Measurements from ENCODE around the gene OXSR1. TPM values are rescaled to one million over a fixed set of nuclear protein-coding genes. Genes with fewer than 3 reads are reported as not detected.
A peak's percentile ranks its signal among the peaks of the same experiment; 100 is the strongest.
"Not testable (repeated sequence)": the region's sequence is repeated elsewhere in the genome, so short reads cannot be mapped to it uniquely, and the experiment has no call there.

The OXSR1 gene
- total and polyA plus RNA-seq, 8 donors = 26.4 to 53.9 (median 43.0) TPM

DNA sequence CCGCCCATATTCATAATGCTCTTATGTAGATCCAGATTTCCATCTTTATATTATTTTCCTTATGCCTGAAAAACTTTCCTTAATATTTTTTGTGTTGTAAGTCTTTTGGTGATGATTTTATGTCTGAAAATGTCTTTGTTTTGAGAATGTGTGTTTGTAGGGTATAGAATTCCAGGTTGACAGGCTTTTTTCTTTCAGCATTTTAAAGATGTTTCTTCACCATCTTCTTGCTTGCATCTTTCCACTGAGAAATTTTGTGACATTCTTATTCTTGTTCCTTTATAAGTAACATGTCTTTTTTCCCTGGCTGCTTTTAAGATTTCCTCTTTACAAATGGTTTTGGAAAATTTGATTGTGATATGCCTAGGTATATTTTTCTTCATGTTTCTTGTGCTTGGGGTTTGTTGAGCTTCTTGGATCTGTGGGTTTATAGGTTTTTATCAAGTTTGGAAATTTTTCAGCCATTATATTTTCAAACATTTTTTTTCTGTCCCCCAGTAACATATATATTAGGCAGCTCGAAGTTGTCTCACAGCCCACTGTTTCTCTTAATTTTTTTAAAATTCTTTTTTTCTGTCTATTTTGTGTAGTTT, 73.2 kb downstream of the OXSR1 start:
- peaks cover 0 to 67% of the 10 kb centered on the region in 2 donors for H3K36me3 ChIP-seq
- intact Hi-C loops (cut with DNase I) = no loop called here

DNA sequence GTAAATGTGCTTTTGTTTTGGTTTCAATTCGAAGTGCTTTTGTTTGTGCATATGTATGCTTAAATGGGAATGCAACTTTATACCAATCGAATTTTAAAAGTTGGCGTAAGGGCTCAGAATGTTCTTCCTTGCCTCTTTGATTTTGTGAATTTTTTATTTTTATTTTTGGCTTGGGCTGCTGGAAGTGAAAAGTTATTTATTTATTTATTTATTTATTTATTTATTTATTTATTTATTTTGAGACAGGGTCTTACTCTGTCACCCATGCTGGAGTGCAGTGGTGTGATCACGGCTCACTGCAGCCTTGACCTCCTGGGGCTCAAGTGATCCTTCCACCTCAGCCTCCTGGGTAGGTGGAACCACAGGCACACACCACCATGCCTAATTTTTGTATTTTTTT, 77.5 kb downstream of the OXSR1 start:
- H3K9me3 ChIP-seq = peaks cover 0 to 13% of the 10 kb centered on the region in 2 donors
- intact Hi-C loops (cut with DNase I) = not testable (repeated sequence)

More for the DNA sequence above, 73.2 kb downstream of the OXSR1 start:
- Histone ChIP-seq H3K9me3 (peaks cover 0 to 21% of the 10 kb centered on the region in 2 donors), H3K27ac (no peak overlapping the region), H3K4me1 (no peaks in the 10 kb centered on the region), H3K4me3 (no peak overlapping the region), H3K27me3 (no peaks in the 10 kb centered on the region)
- no peak for DNase-seq
- TF ChIP-seq, protein P1, sequence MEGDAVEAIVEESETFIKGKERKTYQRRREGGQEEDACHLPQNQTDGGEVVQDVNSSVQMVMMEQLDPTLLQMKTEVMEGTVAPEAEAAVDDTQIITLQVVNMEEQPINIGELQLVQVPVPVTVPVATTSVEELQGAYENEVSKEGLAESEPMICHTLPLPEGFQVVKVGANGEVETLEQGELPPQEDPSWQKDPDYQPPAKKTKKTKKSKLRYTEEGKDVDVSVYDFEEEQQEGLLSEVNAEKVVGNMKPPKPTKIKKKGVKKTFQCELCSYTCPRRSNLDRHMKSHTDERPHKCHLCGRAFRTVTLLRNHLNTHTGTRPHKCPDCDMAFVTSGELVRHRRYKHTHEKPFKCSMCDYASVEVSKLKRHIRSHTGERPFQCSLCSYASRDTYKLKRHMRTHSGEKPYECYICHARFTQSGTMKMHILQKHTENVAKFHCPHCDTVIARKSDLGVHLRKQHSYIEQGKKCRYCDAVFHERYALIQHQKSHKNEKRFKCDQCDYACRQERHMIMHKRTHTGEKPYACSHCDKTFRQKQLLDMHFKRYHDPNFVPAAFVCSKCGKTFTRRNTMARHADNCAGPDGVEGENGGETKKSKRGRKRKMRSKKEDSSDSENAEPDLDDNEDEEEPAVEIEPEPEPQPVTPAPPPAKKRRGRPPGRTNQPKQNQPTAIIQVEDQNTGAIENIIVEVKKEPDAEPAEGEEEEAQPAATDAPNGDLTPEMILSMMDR (IDR thresholded peaks at IDR 0.05) = no peak
- no peak for ATAC-seq

DNA sequence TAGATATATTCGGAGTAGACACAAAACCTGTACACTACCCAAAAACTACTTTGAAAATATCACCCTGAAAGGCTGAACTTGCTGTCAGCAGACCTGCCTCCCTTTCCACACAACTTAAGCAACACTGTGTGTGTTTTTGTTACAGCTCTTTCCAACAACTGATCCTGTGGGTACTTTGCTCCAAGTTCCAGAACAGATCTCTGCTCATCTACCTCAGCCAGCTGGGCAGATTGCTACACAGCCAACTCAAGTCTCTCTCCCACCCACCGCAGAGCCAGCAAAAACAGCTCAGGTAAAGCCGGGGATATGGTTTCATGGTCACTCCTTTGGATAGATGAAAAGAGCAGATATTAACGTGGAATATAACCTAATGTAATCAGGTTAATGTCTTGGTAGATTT, 80.6 kb downstream of the OXSR1 start:
- intact Hi-C loops (cut with DNase I) = no loop called here
- H3K36me3 ChIP-seq = peaks cover 0 to 64% of the 10 kb centered on the region in 2 donors
- no peaks in the 10 kb centered on the region for H3K9me3 ChIP-seq
- TF ChIP-seq, protein P1 (IDR thresholded peaks at IDR 0.05) = no peak
- H3K27me3 ChIP-seq = no peaks in the 10 kb centered on the region
- no peak overlapping the region for H3K27ac ChIP-seq
- no peaks in the 10 kb centered on the region for H3K4me1 ChIP-seq
- ATAC-seq = no peak
- H3K4me3 ChIP-seq = no peak overlapping the region
- no peak for DNase-seq

More for the DNA sequence above, 77.5 kb downstream of the OXSR1 start:
- not testable (repeated sequence) for H3K27ac ChIP-seq, DNase-seq, H3K4me1 ChIP-seq, H3K4me3 ChIP-seq, ATAC-seq, H3K27me3 ChIP-seq
- peaks cover 0 to 58% of the 10 kb centered on the region in 2 donors for H3K36me3 ChIP-seq

DNA sequence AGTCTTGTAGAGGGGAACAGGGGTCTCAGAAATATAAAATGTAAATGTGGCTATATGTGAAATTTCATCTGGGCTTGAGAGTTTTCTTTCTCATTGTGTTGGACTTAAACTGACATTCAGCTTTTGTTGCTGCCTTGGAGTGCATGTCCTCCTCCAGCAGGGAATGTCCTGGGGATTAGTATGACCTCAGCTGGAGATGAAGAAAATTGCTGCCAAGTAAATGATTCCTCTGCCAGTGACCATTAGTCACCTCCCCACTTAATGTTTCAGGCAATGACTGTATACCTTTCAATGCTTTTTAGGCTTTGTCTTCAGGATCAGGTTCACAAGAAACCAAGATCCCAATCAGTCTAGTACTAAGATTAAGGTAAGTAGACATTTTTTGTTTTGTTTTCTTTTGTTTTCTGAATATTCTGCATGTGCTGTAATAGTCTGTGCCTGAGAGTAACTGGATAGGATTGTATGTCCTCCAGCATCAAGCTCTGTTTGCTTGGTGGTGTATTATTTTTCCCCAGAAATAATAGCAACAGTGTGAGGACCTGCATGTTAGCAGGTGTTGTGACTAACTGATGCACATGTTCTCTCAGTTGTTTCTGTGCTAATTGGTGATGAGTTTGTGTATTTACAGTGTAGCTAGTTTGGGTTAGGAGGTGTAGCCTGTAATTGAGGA, 82.2 kb downstream of the OXSR1 start:
- intact Hi-C loops (cut with DNase I) = no loop called here
- H3K36me3 ChIP-seq = peaks cover 0 to 78% of the 10 kb centered on the region in 2 donors

DNA sequence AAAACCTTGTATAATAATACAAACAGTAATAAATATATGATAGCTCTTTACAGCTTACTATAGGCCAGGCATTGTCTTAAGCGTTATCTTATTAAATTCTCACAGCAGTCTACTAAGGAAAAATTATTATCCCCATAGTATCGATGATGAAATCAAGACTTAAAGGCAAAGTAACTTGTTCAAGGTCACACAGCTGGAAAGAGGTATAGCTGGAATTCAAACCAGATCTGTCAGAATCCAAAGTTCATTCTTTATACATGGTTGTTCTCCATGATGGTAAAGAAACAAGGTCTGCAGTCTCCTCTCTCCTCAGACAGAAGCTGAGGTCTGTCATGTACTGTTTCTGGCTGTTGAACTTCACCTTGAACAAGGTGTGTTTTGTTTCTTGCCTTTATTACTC, 84.9 kb downstream of the OXSR1 start:
- Histone ChIP-seq H3K9me3 (no peaks in the 10 kb centered on the region), H3K27ac (no peak overlapping the region), H3K27me3 (no peaks in the 10 kb centered on the region), H3K4me3 (no peak overlapping the region), H3K4me1 (no peaks in the 10 kb centered on the region), H3K36me3 (peaks cover 0 to 93% of the 10 kb centered on the region in 2 donors)
- ATAC-seq (no peak), DNase-seq (no peak)
- intact Hi-C loops (cut with DNase I) = no loop called here
- TF ChIP-seq, protein P1 (IDR thresholded peaks at IDR 0.05) = no peak

More for the DNA sequence above, 82.2 kb downstream of the OXSR1 start:
- peak in 1 of 4 donors; percentile 14 for DNase-seq
- Histone ChIP-seq H3K27me3 (no peaks in the 10 kb centered on the region), H3K9me3 (no peaks in the 10 kb centered on the region), H3K4me1 (no peaks in the 10 kb centered on the region), H3K4me3 (no peak overlapping the region), H3K27ac (no peak overlapping the region)
- TF ChIP-seq, protein P1 (IDR thresholded peaks at IDR 0.05) = no peak
- ATAC-seq = peak; percentile 96
